Central memory CD8-positive, alpha-beta T cell (primary cell): Measurements from ENCODE around the gene MN1.

Experiments used
- ATAC-seq: fragments of 150-1000 bp; cut with Tn5 transposase; replicated peaks from 2 replicates; pipeline ENCODE4 v1.10.0; 2022; ENCODE audit warnings: mild to moderate bottlenecking, moderate FRiP score, moderate number of reproducible peaks; ENCODE audit not compliant: poor library complexity, severe bottlenecking; ENCODE audit errors: extremely low read depth
- DNase-seq, 2 donors: peaks; one replicate each; pipeline ENCODE4 v3.0.0; 2021; ENCODE audit warnings: low spot score in 2 of 2
- H3K27ac Mint-ChIP-seq: one replicate; pipeline ENCODE4 v1.8.0; 2022; ENCODE audit warnings: low read depth, mild to moderate bottlenecking, moderate library complexity, mixed read lengths
- H3K27me3 Mint-ChIP-seq: one replicate; pipeline ENCODE4 v1.8.0; 2022; ENCODE audit warnings: mixed read lengths
- H3K36me3 Mint-ChIP-seq: one replicate; pipeline ENCODE4 v1.8.0; 2022; ENCODE audit warnings: mild to moderate bottlenecking, moderate library complexity, mixed read lengths; ENCODE audit not compliant: insufficient read depth
- H3K4me1 Mint-ChIP-seq: one replicate; pipeline ENCODE4 v1.8.0; 2022; ENCODE audit warnings: mixed read lengths
- H3K4me3 Mint-ChIP-seq: one replicate; pipeline ENCODE4 v1.8.0; 2022; ENCODE audit warnings: mild to moderate bottlenecking, moderate library complexity, mixed read lengths
- H3K9me3 Mint-ChIP-seq: one replicate; pipeline ENCODE4 v1.8.0; 2022; ENCODE audit warnings: mixed read lengths

The MN1 gene

GRCh38 chr22:27768027-27768653, 33.4 kb downstream of the MN1 start:
- H3K27ac Mint-ChIP-seq = no peak overlapping the region
- DNase-seq = no peak
- no peaks in the 10 kb centered on the region for H3K4me1 Mint-ChIP-seq
- peaks cover 4% of the 10 kb centered on the region for H3K36me3 Mint-ChIP-seq
- no peaks in the 10 kb centered on the region for H3K9me3 Mint-ChIP-seq
- no peaks in the 10 kb centered on the region for H3K27me3 Mint-ChIP-seq
- H3K4me3 Mint-ChIP-seq = no peak overlapping the region
- ATAC-seq = no peak

- no peaks in the 10 kb centered on the region for H3K4me1 Mint-ChIP-seq
- no peak for ATAC-seq
- no peak for DNase-seq
- peaks cover 5% of the 10 kb centered on the region for H3K27me3 Mint-ChIP-seq
- peaks cover 4% of the 10 kb centered on the region for H3K36me3 Mint-ChIP-seq
- no peaks in the 10 kb centered on the region for H3K9me3 Mint-ChIP-seq
- H3K27ac Mint-ChIP-seq = no peak overlapping the region
- no peak overlapping the region for H3K4me3 Mint-ChIP-seq
Measured at GRCh38 chr22:27766679-27767078, 34.9 kb downstream of the MN1 start.

GRCh38 chr22:27765706-27766291, 35.8 kb downstream of the MN1 start:
- Mint-ChIP-seq H3K4me1 (no peaks in the 10 kb centered on the region), H3K36me3 (peaks cover 4% of the 10 kb centered on the region), H3K27me3 (peaks cover 9% of the 10 kb centered on the region), H3K9me3 (no peaks in the 10 kb centered on the region), H3K4me3 (no peak overlapping the region), H3K27ac (no peak overlapping the region)
- no peak for ATAC-seq
- DNase-seq = no peak

- DNase-seq (no peak), ATAC-seq (no peak)
- Mint-ChIP-seq H3K4me3 (no peak overlapping the region), H3K27me3 (peaks cover 9% of the 10 kb centered on the region), H3K36me3 (peaks cover 4% of the 10 kb centered on the region), H3K4me1 (no peaks in the 10 kb centered on the region), H3K9me3 (no peaks in the 10 kb centered on the region), H3K27ac (no peak overlapping the region)
Measured at GRCh38 chr22:27764722-27765236, 36.8 kb downstream of the MN1 start.

GRCh38 chr22:27761665-27762064, 39.9 kb downstream of the MN1 start:
- ATAC-seq = no peak
- H3K4me1 Mint-ChIP-seq = no peaks in the 10 kb centered on the region
- H3K4me3 Mint-ChIP-seq = no peak overlapping the region
- peaks cover 9% of the 10 kb centered on the region for H3K27me3 Mint-ChIP-seq
- DNase-seq = no peak
- H3K27ac Mint-ChIP-seq = no peak overlapping the region
- H3K9me3 Mint-ChIP-seq = no peaks in the 10 kb centered on the region
- H3K36me3 Mint-ChIP-seq = peaks cover 2% of the 10 kb centered on the region

GRCh38 chr22:27761000-27761399, 40.6 kb downstream of the MN1 start:
- ATAC-seq (no peak), DNase-seq (no peak)
- Mint-ChIP-seq H3K27ac (no peak overlapping the region), H3K4me1 (no peaks in the 10 kb centered on the region), H3K36me3 (no peaks in the 10 kb centered on the region), H3K27me3 (peaks cover 9% of the 10 kb centered on the region), H3K9me3 (no peaks in the 10 kb centered on the region), H3K4me3 (no peak overlapping the region)

GRCh38 chr22:27760474-27760873, 41.1 kb downstream of the MN1 start:
- H3K27me3 Mint-ChIP-seq = peaks cover 9% of the 10 kb centered on the region
- no peak overlapping the region for H3K27ac Mint-ChIP-seq
- no peak for ATAC-seq
- H3K4me3 Mint-ChIP-seq = no peak overlapping the region
- no peak for DNase-seq
- no peaks in the 10 kb centered on the region for H3K9me3 Mint-ChIP-seq
- no peaks in the 10 kb centered on the region for H3K36me3 Mint-ChIP-seq
- no peaks in the 10 kb centered on the region for H3K4me1 Mint-ChIP-seq

GRCh38 chr22:27757928-27758525, 43.5 kb downstream of the MN1 start:
- Mint-ChIP-seq H3K4me3 (no peak overlapping the region), H3K27ac (no peak overlapping the region), H3K27me3 (peaks cover 9% of the 10 kb centered on the region), H3K9me3 (no peaks in the 10 kb centered on the region), H3K4me1 (no peaks in the 10 kb centered on the region), H3K36me3 (no peaks in the 10 kb centered on the region)
- DNase-seq (no peak), ATAC-seq (no peak)

- no peaks in the 10 kb centered on the region for H3K36me3 Mint-ChIP-seq
- peaks cover under 1% of the 10 kb centered on the region for H3K27me3 Mint-ChIP-seq
- H3K4me1 Mint-ChIP-seq = no peaks in the 10 kb centered on the region
- no peak overlapping the region for H3K27ac Mint-ChIP-seq
- ATAC-seq (no peak), DNase-seq (no peak)
- no peaks in the 10 kb centered on the region for H3K9me3 Mint-ChIP-seq
- H3K4me3 Mint-ChIP-seq = no peak overlapping the region
Measured at GRCh38 chr22:27756212-27756660, 45.3 kb downstream of the MN1 start.

- Mint-ChIP-seq H3K27me3 (peaks cover 6% of the 10 kb centered on the region), H3K27ac (no peak overlapping the region), H3K4me3 (no peak overlapping the region), H3K4me1 (no peaks in the 10 kb centered on the region), H3K36me3 (no peaks in the 10 kb centered on the region), H3K9me3 (no peaks in the 10 kb centered on the region)
- no peak for DNase-seq
- ATAC-seq = no peak
Measured at GRCh38 chr22:27755521-27756211, 45.9 kb downstream of the MN1 start.

GRCh38 chr22:27754888-27755480, 46.6 kb downstream of the MN1 start:
- Mint-ChIP-seq H3K4me1 (no peaks in the 10 kb centered on the region), H3K9me3 (no peaks in the 10 kb centered on the region), H3K27ac (no peak overlapping the region), H3K27me3 (peaks cover 13% of the 10 kb centered on the region), H3K36me3 (no peaks in the 10 kb centered on the region), H3K4me3 (no peak overlapping the region)
- DNase-seq (no peak), ATAC-seq (no peak)

- no peak overlapping the region for H3K4me3 Mint-ChIP-seq
- no peaks in the 10 kb centered on the region for H3K36me3 Mint-ChIP-seq
- DNase-seq (no peak), ATAC-seq (no peak)
- no peak overlapping the region for H3K27ac Mint-ChIP-seq
- no peaks in the 10 kb centered on the region for H3K9me3 Mint-ChIP-seq
- H3K27me3 Mint-ChIP-seq = peaks cover 19% of the 10 kb centered on the region
- H3K4me1 Mint-ChIP-seq = no peaks in the 10 kb centered on the region
Measured at GRCh38 chr22:27754247-27754887, 47.2 kb downstream of the MN1 start.
